HG02678 (cell line): Measurements from ENCODE around the gene SETD5.

Source experiments
- ATAC-seq: cut with Tn5 transposase; IDR thresholded peaks from one replicate; pipeline ENCODE4 v1.9.1; 2021; ENCODE audit warnings: mild to moderate bottlenecking, moderate library complexity; ENCODE audit not compliant: unreplicated experiment

SETD5 gene

GRCh38 chr3:9406856-9407626 lies 9.6 kb downstream of the SETD5 start:
- ATAC-seq: no peak

GRCh38 chr3:9408061-9408460 lies 10.6 kb downstream of the SETD5 start:
- ATAC-seq: no peak

GRCh38 chr3:9408546-9408945 lies 11.1 kb downstream of the SETD5 start:
- no peak for ATAC-seq

GRCh38 chr3:9409981-9410854 lies 12.8 kb downstream of the SETD5 start:
- no peak for ATAC-seq

GRCh38 chr3:9411302-9411701 lies 13.9 kb downstream of the SETD5 start:
- no peak for ATAC-seq

- ATAC-seq: no peak
Measured at GRCh38 chr3:9412293-9412692, 14.9 kb downstream of the SETD5 start.

- no peak for ATAC-seq
Measured at GRCh38 chr3:9414826-9415225, 17.4 kb downstream of the SETD5 start.

- no peak for ATAC-seq
Measured at GRCh38 chr3:9415485-9416138, 18.2 kb downstream of the SETD5 start.

GRCh38 chr3:9416139-9416780 lies 18.8 kb downstream of the SETD5 start:
- ATAC-seq: no peak

- no peak for ATAC-seq
Measured at GRCh38 chr3:9420850-9421549, 23.6 kb downstream of the SETD5 start.

GRCh38 chr3:9422712-9423424 lies 25.5 kb downstream of the SETD5 start:
- no peak for ATAC-seq

GRCh38 chr3:9428411-9428810 lies 31.0 kb downstream of the SETD5 start:
- no peak for ATAC-seq

- ATAC-seq: no peak
Measured at GRCh38 chr3:9430733-9431132, 33.3 kb downstream of the SETD5 start.

GRCh38 chr3:9433627-9434521 lies 36.5 kb downstream of the SETD5 start:
- no peak for ATAC-seq

- no peak for ATAC-seq
Measured at GRCh38 chr3:9435316-9435715, 37.9 kb downstream of the SETD5 start.

GRCh38 chr3:9439331-9439730 lies 41.9 kb downstream of the SETD5 start:
- ATAC-seq: no peak

- ATAC-seq: no peak
Measured at GRCh38 chr3:9441501-9442221, 44.2 kb downstream of the SETD5 start.

- no peak for ATAC-seq
Measured at GRCh38 chr3:9448071-9448470, 50.7 kb downstream of the SETD5 start.
